HEK293T (cell line): ENCODE measurements around the gene TMEM59.
"Not testable (repeated sequence)": the region's sequence is repeated elsewhere in the genome, so short reads cannot be mapped to it uniquely, and the experiment has no call there.

Source experiments
- ARNT ChIP-seq: fragments of 450-650 bp; IDR thresholded peaks from 2 replicates; pipeline ENCODE4 v1.6.1; 2017; ENCODE audit warnings: mild to moderate bottlenecking
- BHLHE40 ChIP-seq: fragments of 450-650 bp; IDR thresholded peaks from 2 replicates; pipeline ENCODE4 v1.6.1; 2016; ENCODE audit warnings: mild to moderate bottlenecking, moderate library complexity, borderline replicate concordance
- FOXA1 ChIP-seq: fragments of 450-650 bp; IDR thresholded peaks from 2 replicates; pipeline ENCODE4 v1.6.1; 2016; ENCODE audit warnings: mild to moderate bottlenecking
- FOXM1 ChIP-seq: fragments of 450-650 bp; IDR thresholded peaks from 2 replicates; pipeline ENCODE4 v1.6.1; 2017; ENCODE audit warnings: mild to moderate bottlenecking, borderline replicate concordance
- HDGF ChIP-seq: fragments of 450-650 bp; IDR thresholded peaks from 2 replicates; pipeline ENCODE4 v1.6.1; 2017; ENCODE audit warnings: antibody characterized with exemption, borderline replicate concordance
- LEF1 ChIP-seq: fragments of 450-650 bp; IDR thresholded peaks from 2 replicates; pipeline ENCODE4 v1.6.1; 2017; ENCODE audit warnings: mild to moderate bottlenecking, borderline replicate concordance
- NFRKB ChIP-seq: fragments of 450-650 bp; IDR thresholded peaks from 2 replicates; pipeline ENCODE4 v1.6.1; 2016; ENCODE audit warnings: mild to moderate bottlenecking, moderate library complexity
- SUZ12 ChIP-seq: fragments of 450-650 bp; IDR thresholded peaks from 2 replicates; pipeline ENCODE4 v1.6.1; 2016; ENCODE audit warnings: mild to moderate bottlenecking
- TARDBP ChIP-seq: fragments of 450-650 bp; IDR thresholded peaks from 2 replicates; pipeline ENCODE4 v1.6.1; 2016

DNA sequence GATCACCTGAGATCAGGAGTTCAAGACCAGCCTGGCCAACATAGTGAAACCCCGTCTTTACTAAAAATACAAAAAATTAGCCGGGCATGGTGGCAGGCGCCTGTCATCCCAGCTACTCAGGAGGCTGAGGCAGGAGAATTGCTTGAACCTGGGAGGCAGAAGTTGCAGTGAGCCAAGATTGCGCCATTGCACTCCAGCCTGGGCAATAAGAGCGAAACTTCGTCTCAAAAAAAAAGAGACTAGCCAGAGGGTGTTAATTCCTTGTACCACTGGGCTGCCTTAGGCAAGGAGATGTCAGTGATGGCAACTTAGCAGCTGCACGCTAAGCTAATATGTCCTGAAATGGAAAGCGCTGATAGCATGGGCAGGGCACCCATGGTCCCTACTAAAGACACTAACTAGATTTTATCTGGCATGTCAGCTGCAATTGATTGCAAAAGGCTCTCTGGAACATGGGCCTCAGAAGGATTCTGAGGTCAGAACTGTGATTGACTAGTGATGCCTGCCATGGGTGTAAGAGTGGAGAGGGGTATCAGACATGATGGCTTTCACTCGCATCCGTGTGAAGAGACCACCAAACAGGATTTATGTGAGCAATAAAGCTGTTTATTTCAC is 33.3 kb downstream of the TMEM59 start:
- TF ChIP-seq LEF1, TARDBP, SUZ12, ARNT, HDGF, NFRKB, BHLHE40, FOXA1, FOXM1: not testable (repeated sequence)
